DOHH2 (cell line): ENCODE measurements around the gene SIK2.
"Not testable (repeated sequence)": the region's sequence is repeated elsewhere in the genome, so short reads cannot be mapped to it uniquely, and the experiment has no call there.

ENCODE experiments used
- H3F3A ChIP-seq: fragments of 200-600 bp; sonication (generic), shearing (Covaris generic); 2 replicates; pipeline ENCODE4 v1.6.0; 2016; ENCODE audit warnings: antibody characterized with exemption, mild to moderate bottlenecking; ENCODE audit not compliant: control insufficient read depth, insufficient read depth
- H3K27ac ChIP-seq: fragments of 200-600 bp; sonication (generic); 2 replicates; pipeline ENCODE4 v1.5.1; 2014; ENCODE audit warnings: low read depth, mild to moderate bottlenecking, low read length, moderate library complexity
- H3K27me3 ChIP-seq: fragments of 200-600 bp; sonication (generic); 2 replicates; pipeline ENCODE4 v1.6.1; 2014; ENCODE audit warnings: mild to moderate bottlenecking, low read length, mixed read lengths; ENCODE audit not compliant: control insufficient read depth
- H3K36me3 ChIP-seq: fragments of 200-600 bp; sonication (generic); 2 replicates; pipeline ENCODE4 v1.6.1; 2014; ENCODE audit warnings: mild to moderate bottlenecking, low read length, moderate library complexity, mixed read lengths; ENCODE audit not compliant: control insufficient read depth
- H3K4me1 ChIP-seq: fragments of 200-600 bp; sonication (generic); 2 replicates; pipeline ENCODE4 v1.6.1; 2014; ENCODE audit warnings: mild to moderate bottlenecking, low read length, mixed read lengths; ENCODE audit not compliant: control insufficient read depth
- H3K4me2 ChIP-seq: fragments of 200-600 bp; sonication (generic); 2 replicates; pipeline ENCODE4 v1.6.0; 2014; ENCODE audit warnings: mild to moderate bottlenecking, low read length, moderate library complexity
- H3K4me3 ChIP-seq: fragments of 200-600 bp; sonication (generic); 2 replicates; pipeline ENCODE4 v1.5.1; 2014; ENCODE audit warnings: mild to moderate bottlenecking, low read length, mixed read lengths
- H3K79me2 ChIP-seq: fragments of 200-600 bp; sonication (generic); 2 replicates; pipeline ENCODE4 v1.6.1; 2014; ENCODE audit warnings: mild to moderate bottlenecking, low read length, mixed read lengths; ENCODE audit not compliant: control insufficient read depth
- H3K9me2 ChIP-seq: fragments of 200-600 bp; sonication (generic); replicated peaks from 2 replicates; pipeline ENCODE4 v1.6.1; 2014; ENCODE audit warnings: mild to moderate bottlenecking, low read length, mixed read lengths; ENCODE audit not compliant: control insufficient read depth
- H3K9me3 ChIP-seq: fragments of 200-600 bp; sonication (generic); 2 replicates; pipeline ENCODE4 v1.6.1; 2014; ENCODE audit warnings: antibody characterized with exemption, low read length, mixed read lengths; ENCODE audit not compliant: control insufficient read depth, insufficient read depth
- H4K20me1 ChIP-seq: fragments of 200-600 bp; sonication (generic); 2 replicates; pipeline ENCODE4 v1.6.0; 2014; ENCODE audit warnings: low read depth, mild to moderate bottlenecking, antibody characterized with exemption, low read length, moderate library complexity; ENCODE audit not compliant: control insufficient read depth, insufficient read depth
- EZH2phosphoT487 ChIP-seq: fragments of 200-600 bp; sonication (generic); IDR thresholded peaks from 2 replicates; pipeline ENCODE4 v1.6.1; 2017; ENCODE audit warnings: borderline replicate concordance, mild to moderate bottlenecking, antibody characterized with exemption, low read length, moderate library complexity, mixed read lengths
- TF ChIP-seq, protein P1 (sequence below): fragments of 200-600 bp; sonication (generic); IDR thresholded peaks from one replicate; pipeline ENCODE4 v1.5.1; 2014; ENCODE audit warnings: antibody characterized with exemption, mild to moderate bottlenecking, low read depth, low read length; ENCODE audit not compliant: poor library complexity, severe bottlenecking

Gene SIK2

GRCh38 chr11:111644922-111645321 lies 42.7 kb downstream of the SIK2 start:
- Histone ChIP-seq H3K4me3 (no peak overlapping the region), H3K27me3 (no peaks in the 10 kb centered on the region), H3K4me1 (0 out of 2 replicates have a peak, but pooled peaks cover 2% of the 10 kb centered on the region), H4K20me1 (no peaks in the 10 kb centered on the region), H3K9me2 (no peaks in the 10 kb centered on the region), H3F3A (no peaks in the 10 kb centered on the region), H3K27ac (no peak overlapping the region), H3K9me3 (no peaks in the 10 kb centered on the region), H3K4me2 (no peak overlapping the region), H3K79me2 (peaks cover 2% of the 10 kb centered on the region; the same call in 1 of the 2 replicates), H3K36me3 (peaks cover 14% of the 10 kb centered on the region)
- no peak for TF ChIP-seq EZH2phosphoT487
- TF ChIP-seq, protein P1, sequence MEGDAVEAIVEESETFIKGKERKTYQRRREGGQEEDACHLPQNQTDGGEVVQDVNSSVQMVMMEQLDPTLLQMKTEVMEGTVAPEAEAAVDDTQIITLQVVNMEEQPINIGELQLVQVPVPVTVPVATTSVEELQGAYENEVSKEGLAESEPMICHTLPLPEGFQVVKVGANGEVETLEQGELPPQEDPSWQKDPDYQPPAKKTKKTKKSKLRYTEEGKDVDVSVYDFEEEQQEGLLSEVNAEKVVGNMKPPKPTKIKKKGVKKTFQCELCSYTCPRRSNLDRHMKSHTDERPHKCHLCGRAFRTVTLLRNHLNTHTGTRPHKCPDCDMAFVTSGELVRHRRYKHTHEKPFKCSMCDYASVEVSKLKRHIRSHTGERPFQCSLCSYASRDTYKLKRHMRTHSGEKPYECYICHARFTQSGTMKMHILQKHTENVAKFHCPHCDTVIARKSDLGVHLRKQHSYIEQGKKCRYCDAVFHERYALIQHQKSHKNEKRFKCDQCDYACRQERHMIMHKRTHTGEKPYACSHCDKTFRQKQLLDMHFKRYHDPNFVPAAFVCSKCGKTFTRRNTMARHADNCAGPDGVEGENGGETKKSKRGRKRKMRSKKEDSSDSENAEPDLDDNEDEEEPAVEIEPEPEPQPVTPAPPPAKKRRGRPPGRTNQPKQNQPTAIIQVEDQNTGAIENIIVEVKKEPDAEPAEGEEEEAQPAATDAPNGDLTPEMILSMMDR: no peak

DNA sequence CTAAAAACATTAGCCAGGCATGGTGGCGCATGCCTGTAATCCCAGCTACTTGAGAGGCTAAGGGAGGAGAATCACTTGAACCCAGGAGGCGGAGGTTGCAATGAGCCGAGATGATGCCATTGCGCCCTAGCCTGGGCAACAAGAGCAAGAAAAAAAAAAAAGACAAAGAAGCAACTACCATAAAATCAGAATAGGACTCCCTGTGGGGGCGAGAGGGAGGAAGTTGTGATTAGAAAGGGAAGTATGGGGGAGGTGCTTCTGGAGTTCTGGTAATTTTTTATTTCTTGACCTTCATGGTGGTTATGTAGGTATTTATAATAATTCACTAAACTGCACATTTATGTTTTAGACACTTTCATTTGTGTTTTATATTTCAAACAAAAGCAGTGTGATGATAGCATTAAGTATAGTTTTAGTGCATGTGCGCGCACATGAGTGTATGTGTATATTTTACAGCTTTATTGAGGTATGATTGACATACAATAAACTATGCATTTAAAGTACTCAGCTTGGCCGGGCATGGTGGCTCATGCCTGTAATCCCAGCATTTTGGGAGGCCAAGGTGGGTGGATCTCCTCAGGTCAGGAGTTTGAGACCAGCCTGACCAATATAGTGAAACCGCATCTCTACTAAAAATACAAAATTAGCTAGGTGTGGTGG lies 43.5 kb downstream of the SIK2 start:
- H3K36me3 ChIP-seq: peaks cover 14% of the 10 kb centered on the region
- TF ChIP-seq, protein P1: no peak
- no peak for TF ChIP-seq EZH2phosphoT487
- H3K9me2 ChIP-seq: no peaks in the 10 kb centered on the region
- H3K27me3 ChIP-seq: no peaks in the 10 kb centered on the region
- H3K4me2 ChIP-seq: no peak overlapping the region
- no peak overlapping the region for H3K4me3 ChIP-seq
- peaks cover 2% of the 10 kb centered on the region; the same call in 1 of the 2 replicates for H3K79me2 ChIP-seq
- H3K4me1 ChIP-seq: 0 out of 2 replicates have a peak, but pooled peaks cover 2% of the 10 kb centered on the region
- H4K20me1 ChIP-seq: no peaks in the 10 kb centered on the region
- H3F3A ChIP-seq: no peaks in the 10 kb centered on the region
- H3K9me3 ChIP-seq: no peaks in the 10 kb centered on the region
- H3K27ac ChIP-seq: no peak overlapping the region

- H3F3A ChIP-seq, H3K4me1 ChIP-seq, H3K4me3 ChIP-seq, H4K20me1 ChIP-seq, H3K9me2 ChIP-seq, H3K27me3 ChIP-seq, H3K4me2 ChIP-seq, H3K27ac ChIP-seq, H3K9me3 ChIP-seq, H3K79me2 ChIP-seq: not testable (repeated sequence)
- H3K36me3 ChIP-seq: peaks cover 12% of the 10 kb centered on the region; the same call in 1 of the 2 replicates
Observed at GRCh38 chr11:111651336-111651735, 49.1 kb downstream of the SIK2 start.

- no peaks in the 10 kb centered on the region for H3K9me3 ChIP-seq
- no peaks in the 10 kb centered on the region for H3K9me2 ChIP-seq
- peaks cover 12% of the 10 kb centered on the region; the same call in 1 of the 2 replicates for H3K36me3 ChIP-seq
- TF ChIP-seq EZH2phosphoT487: no peak
- TF ChIP-seq, protein P1: no peak
- no peak overlapping the region for H3K27ac ChIP-seq
- H4K20me1 ChIP-seq: no peaks in the 10 kb centered on the region
- H3K4me3 ChIP-seq: no peak overlapping the region
- H3K79me2 ChIP-seq: no peaks in the 10 kb centered on the region; the same call in 1 of the 2 replicates
- H3F3A ChIP-seq: no peaks in the 10 kb centered on the region
- no peaks in the 10 kb centered on the region for H3K27me3 ChIP-seq
- peaks cover 12% of the 10 kb centered on the region for H3K4me1 ChIP-seq
- H3K4me2 ChIP-seq: no peak overlapping the region
Observed at GRCh38 chr11:111652184-111652583, 49.9 kb downstream of the SIK2 start.
